ENCODE data around the gene POLR3B. TPM values are rescaled to one million over a fixed set of nuclear protein-coding genes. Genes with fewer than 3 reads are reported as not detected.

POLR3B gene
- total and polyA plus RNA-seq, 2 of the 13 experiments (the other 11 are each of a cell fraction or from before 2014, with no cell fraction given), result 4.8 to 13.1 TPM

GRCh38 chr12:106333756-106334155 is 23.8 kb upstream of the POLR3B start (continued):
- TF ChIP-seq PAXIP1 (CRISPR knock-in tag; conservative IDR thresholded peaks at IDR 0.05), result no peak
- TF ChIP-seq HNF1A (IDR thresholded peaks at IDR 0.05; ENCODE audit: low read depth), result no peak
- TF ChIP-seq HNF1A (CRISPR knock-in tag; IDR thresholded peaks at IDR 0.05; ENCODE audit: borderline replicate concordance), result no peak
- no peak for TF ChIP-seq CSRNP1 (CRISPR knock-in tag; IDR thresholded peaks at IDR 0.05)
- no peak for TF ChIP-seq HMG20A (CRISPR knock-in tag; IDR thresholded peaks at IDR 0.05; ENCODE audit: borderline replicate concordance)
- TF ChIP-seq ZNF883 (CRISPR knock-in tag; IDR thresholded peaks at IDR 0.05; ENCODE audit: not compliant biosample characterization), result no peak
- no peak for TF ChIP-seq HNRNPUL1 (IDR thresholded peaks at IDR 0.05; ENCODE audit: low read depth, low read length)
